H9 (cell line): Measurements from ENCODE around the gene OR2V1. TPM values are rescaled to one million over a fixed set of nuclear protein-coding genes. Genes with fewer than 3 reads are reported as not detected.

ENCODE experiments used
- DNase-seq: peaks from one replicate; pipeline ENCODE4 v3.0.0-alpha.2; 2017
- H2AFZ ChIP-seq: one replicate; pipeline ENCODE4 v1.6.1; 2013; ENCODE audit warnings: mild to moderate bottlenecking, low read length, control low read depth, moderate library complexity
- H2AK5ac ChIP-seq: 2 replicates; pipeline ENCODE4 v1.6.1; 2013; ENCODE audit warnings: low read length, control low read depth, mixed read lengths; ENCODE audit not compliant: insufficient read length
- H2BK120ac ChIP-seq: one replicate; pipeline ENCODE4 v1.6.1; 2013; ENCODE audit warnings: low read depth, mild to moderate bottlenecking, low read length, control low read depth, inconsistent platforms; ENCODE audit not compliant: poor library complexity, severe bottlenecking
- H2BK12ac ChIP-seq: 2 replicates; pipeline ENCODE4 v1.6.1; 2013; ENCODE audit warnings: low read length, control low read depth, mixed read lengths, low read depth; ENCODE audit not compliant: insufficient read length
- H2BK15ac ChIP-seq: 2 replicates; pipeline ENCODE4 v1.6.1; 2013; ENCODE audit warnings: low read depth, low read length, control low read depth
- H2BK20ac ChIP-seq: one replicate; pipeline ENCODE4 v1.6.1; 2013; ENCODE audit warnings: low read depth, mild to moderate bottlenecking, low read length, control low read depth, inconsistent platforms; ENCODE audit not compliant: poor library complexity, severe bottlenecking
- H2BK5ac ChIP-seq: 2 replicates; pipeline ENCODE4 v1.6.1; 2013; ENCODE audit warnings: low read length, control low read depth, mixed read lengths; ENCODE audit not compliant: insufficient read length
- H3K14ac ChIP-seq: 2 replicates; pipeline ENCODE4 v1.6.1; 2013; ENCODE audit warnings: low read length, control low read depth; ENCODE audit not compliant: insufficient read depth
- H3K18ac ChIP-seq: 2 replicates; pipeline ENCODE4 v1.6.1; 2013; ENCODE audit warnings: low read depth, mild to moderate bottlenecking, mixed read lengths, low read length, control low read depth; ENCODE audit not compliant: insufficient read length
- H3K23ac ChIP-seq: 2 replicates; pipeline ENCODE4 v1.6.1; 2013; ENCODE audit warnings: low read length, control low read depth, mixed read lengths, low read depth; ENCODE audit not compliant: insufficient read length
- H3K23me2 ChIP-seq: 2 replicates; pipeline ENCODE4 v1.6.1; 2013; ENCODE audit warnings: low read depth, mild to moderate bottlenecking, mixed read lengths, low read length, control low read depth; ENCODE audit not compliant: insufficient read length, poor library complexity, severe bottlenecking
- H3K27ac ChIP-seq: 2 replicates; pipeline ENCODE4 v1.5.1; 2013; ENCODE audit warnings: low read length, control low read depth, mixed read lengths, low read depth; ENCODE audit not compliant: insufficient read length
- H3K27me3 ChIP-seq: 2 replicates; pipeline ENCODE4 v1.6.1; 2013; ENCODE audit warnings: low read length, control low read depth, inconsistent platforms; ENCODE audit not compliant: insufficient read depth
- H3K4ac ChIP-seq: 2 replicates; pipeline ENCODE4 v1.6.1; 2013; ENCODE audit warnings: low read depth, mild to moderate bottlenecking, control low read depth, inconsistent platforms, low read length, moderate library complexity
- H3K4me1 ChIP-seq: 2 replicates; pipeline ENCODE4 v1.6.1; 2013; ENCODE audit warnings: low read length, control low read depth, inconsistent platforms; ENCODE audit not compliant: insufficient read depth
- H3K4me2 ChIP-seq: 2 replicates; pipeline ENCODE4 v1.6.1; 2013; ENCODE audit warnings: low read length, control low read depth, mixed read lengths; ENCODE audit not compliant: insufficient read length, insufficient read depth
- H3K56ac ChIP-seq: 2 replicates; pipeline ENCODE4 v1.6.1; 2013; ENCODE audit warnings: low read depth, mild to moderate bottlenecking, mixed read lengths, low read length, control low read depth; ENCODE audit not compliant: insufficient read length
- H3K79me1 ChIP-seq: 2 replicates; pipeline ENCODE4 v1.6.1; 2013; ENCODE audit warnings: low read depth, mild to moderate bottlenecking, moderate library complexity, low read length, control low read depth, inconsistent platforms; ENCODE audit not compliant: insufficient read depth, poor library complexity, severe bottlenecking
- H3K79me2 ChIP-seq: 2 replicates; pipeline ENCODE4 v1.6.1; 2013; ENCODE audit warnings: low read length, control low read depth, inconsistent platforms; ENCODE audit not compliant: insufficient read depth
- H3K9ac ChIP-seq: 2 replicates; pipeline ENCODE4 v1.6.1; 2013; ENCODE audit warnings: low read length, control low read depth, mixed read lengths; ENCODE audit not compliant: insufficient read length; ENCODE audit errors: extremely low read depth
- H3K9me3 ChIP-seq: one replicate; pipeline ENCODE4 v1.6.1; 2013; ENCODE audit warnings: low read depth, low read length, inconsistent platforms; ENCODE audit not compliant: control insufficient read depth
- H3T11ph ChIP-seq: one replicate; pipeline ENCODE4 v1.6.1; 2013; ENCODE audit warnings: mild to moderate bottlenecking, low read length, control low read depth, inconsistent platforms
- H4K20me1 ChIP-seq: one replicate; pipeline ENCODE4 v1.6.1; 2013; ENCODE audit not compliant: control insufficient read depth, insufficient read length, insufficient read depth
- H4K5ac ChIP-seq: 2 replicates; pipeline ENCODE4 v1.6.1; 2013; ENCODE audit warnings: low read depth, mild to moderate bottlenecking, mixed read lengths, low read length, control low read depth; ENCODE audit not compliant: insufficient read length
- H4K8ac ChIP-seq: replicated peaks from 2 replicates; pipeline ENCODE4 v1.6.1; 2013; ENCODE audit warnings: low read length, control low read depth, mixed read lengths, low read depth; ENCODE audit not compliant: insufficient read length
- H4K91ac ChIP-seq: 2 replicates; pipeline ENCODE4 v1.6.1; 2013; ENCODE audit warnings: low read depth, mild to moderate bottlenecking, moderate library complexity, mixed read lengths, low read length, control low read depth; ENCODE audit not compliant: insufficient read length
- H3K27ac Mint-ChIP-seq, 3 experiments: 2 replicates in 2 of 3; 3 replicates in 1 of 3; pipeline ENCODE4 v1.8.0; 2020 to 2021; ENCODE audit warnings: mixed read lengths in 3 of 3, mild to moderate bottlenecking in 1 of 3, moderate library complexity in 1 of 3
- H3K27me3 Mint-ChIP-seq: 2 replicates; pipeline ENCODE4 v1.8.0; 2021; ENCODE audit warnings: low read depth, mild to moderate bottlenecking, moderate library complexity, mixed read lengths
- H3K36me3 Mint-ChIP-seq, 3 experiments: 2 replicates in 2 of 3; 3 replicates in 1 of 3; pipeline ENCODE4 v1.8.0; 2020 to 2021; ENCODE audit warnings: low read depth in 3 of 3, mixed read lengths in 3 of 3; ENCODE audit not compliant: insufficient read depth in 1 of 3
- H3K4me1 Mint-ChIP-seq, 2 experiments: 2 replicates each; pipeline ENCODE4 v1.8.0; 2020; ENCODE audit warnings: mixed read lengths in 2 of 2
- H3K4me3 Mint-ChIP-seq, 2 experiments: 2 replicates in 1 of 2; 3 replicates in 1 of 2; pipeline ENCODE4 v1.8.0; 2020 to 2021; ENCODE audit warnings: mild to moderate bottlenecking in 2 of 2, mixed read lengths in 2 of 2, moderate library complexity in 1 of 2
- H3K9me3 Mint-ChIP-seq, 2 experiments: 2 replicates in 1 of 2; 3 replicates in 1 of 2; pipeline ENCODE4 v1.8.0; 2020; ENCODE audit warnings: mild to moderate bottlenecking in 2 of 2, mixed read lengths in 2 of 2, moderate library complexity in 1 of 2
- WGBS: extraction: QIAGEN DNeasy Blood & Tissue Kit; methylation state at CpG from one replicate; pipeline ENCODE4 v1.1.7; 2013; ENCODE audit warnings: missing lambda C conversion rate, low lambda C conversion rate, mixed read lengths; ENCODE audit not compliant: insufficient read length; ENCODE audit errors: extremely low coverage; 5-methylcytosine and 5-hydroxymethylcytosine counted together
- total RNA-seq: library from RNA; stranded (reverse); gene quantifications from 2 replicates; pipeline ENCODE4 v1.2.1, GENCODE V29; 2021
- TF ChIP-seq, protein P1 (sequence below): fragments of 200-600 bp; sonication (generic); conservative IDR thresholded peaks from 3 replicates; pipeline ENCODE4 v1.8.0; 2021; ENCODE audit warnings: antibody characterized with exemption, mild to moderate bottlenecking

The OR2V1 gene
- total RNA-seq, 1 experiment from 2014 or later = not detected

DNA sequence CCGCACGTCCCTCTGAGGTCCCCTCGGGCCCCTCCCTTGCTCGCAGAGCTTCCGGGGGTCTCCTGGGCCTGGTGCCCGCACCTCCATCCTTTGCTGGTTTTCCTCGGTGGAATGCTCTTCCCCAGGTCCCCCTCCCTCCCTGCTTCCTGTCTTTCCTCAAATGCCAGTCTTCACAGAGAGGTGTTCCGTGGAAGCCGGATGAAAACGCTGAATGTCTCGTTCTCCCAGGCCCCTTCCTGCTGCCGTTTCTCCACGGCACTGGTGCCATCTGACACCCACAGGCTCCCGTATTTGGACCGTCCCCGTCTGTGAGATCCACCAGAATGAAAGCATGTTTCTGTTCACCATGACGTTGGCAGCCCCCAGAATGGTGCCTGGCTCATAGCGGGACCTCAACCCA is 4.1 kb downstream of the OR2V1 start:
- no peak overlapping the region for H2BK5ac ChIP-seq
- WGBS = no CpG with 5 or more reads among the region's 18 CpGs
- no peak overlapping the region for H2AK5ac ChIP-seq
- no peak overlapping the region for H2BK120ac ChIP-seq
- H3K56ac ChIP-seq = no peak overlapping the region
- H2BK20ac ChIP-seq = no peak overlapping the region
- H3K23ac ChIP-seq = no peak overlapping the region
- no peak overlapping the region for H4K91ac ChIP-seq
- no peaks in the 10 kb centered on the region for H3K4me1 ChIP-seq
- peaks cover 42% of the 10 kb centered on the region for H3K27me3 Mint-ChIP-seq
- no peak overlapping the region for H3K9ac ChIP-seq
- H3K27me3 ChIP-seq = no peaks in the 10 kb centered on the region; the same call in 1 of the 2 replicates
- no peak overlapping the region for H2BK12ac ChIP-seq
- H2BK15ac ChIP-seq = no peak overlapping the region
- no peak overlapping the region for H3K4me2 ChIP-seq
- no peak overlapping the region for H4K8ac ChIP-seq
- H3K14ac ChIP-seq = no peak overlapping the region
- H3K4me3 Mint-ChIP-seq = no peak overlapping the region
- no peaks in the 10 kb centered on the region for H4K20me1 ChIP-seq
- H3T11ph ChIP-seq = no peak overlapping the region
- no peak overlapping the region for H2AFZ ChIP-seq
- no peak for DNase-seq
- no peaks in the 10 kb centered on the region for H3K36me3 Mint-ChIP-seq
- H3K18ac ChIP-seq = no peak overlapping the region
- no peaks in the 10 kb centered on the region for H3K23me2 ChIP-seq
- H3K4me1 Mint-ChIP-seq = peaks cover 0 to 11% of the 10 kb centered on the region in 2 experiments; a peak in 1 of 4 replicates
- peaks cover 0 to 7% of the 10 kb centered on the region in 2 experiments; a peak in 2 of 5 replicates for H3K9me3 Mint-ChIP-seq
- H3K4ac ChIP-seq = no peak overlapping the region
- no peaks in the 10 kb centered on the region for H3K79me1 ChIP-seq
- H3K27ac ChIP-seq = no peak overlapping the region
- no peaks in the 10 kb centered on the region for H3K9me3 ChIP-seq
- peak overlapping the region in 1 of 3 experiments; percentile 37; a peak in 1 of 7 replicates for H3K27ac Mint-ChIP-seq
- TF ChIP-seq, protein P1, sequence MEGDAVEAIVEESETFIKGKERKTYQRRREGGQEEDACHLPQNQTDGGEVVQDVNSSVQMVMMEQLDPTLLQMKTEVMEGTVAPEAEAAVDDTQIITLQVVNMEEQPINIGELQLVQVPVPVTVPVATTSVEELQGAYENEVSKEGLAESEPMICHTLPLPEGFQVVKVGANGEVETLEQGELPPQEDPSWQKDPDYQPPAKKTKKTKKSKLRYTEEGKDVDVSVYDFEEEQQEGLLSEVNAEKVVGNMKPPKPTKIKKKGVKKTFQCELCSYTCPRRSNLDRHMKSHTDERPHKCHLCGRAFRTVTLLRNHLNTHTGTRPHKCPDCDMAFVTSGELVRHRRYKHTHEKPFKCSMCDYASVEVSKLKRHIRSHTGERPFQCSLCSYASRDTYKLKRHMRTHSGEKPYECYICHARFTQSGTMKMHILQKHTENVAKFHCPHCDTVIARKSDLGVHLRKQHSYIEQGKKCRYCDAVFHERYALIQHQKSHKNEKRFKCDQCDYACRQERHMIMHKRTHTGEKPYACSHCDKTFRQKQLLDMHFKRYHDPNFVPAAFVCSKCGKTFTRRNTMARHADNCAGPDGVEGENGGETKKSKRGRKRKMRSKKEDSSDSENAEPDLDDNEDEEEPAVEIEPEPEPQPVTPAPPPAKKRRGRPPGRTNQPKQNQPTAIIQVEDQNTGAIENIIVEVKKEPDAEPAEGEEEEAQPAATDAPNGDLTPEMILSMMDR = no peak
- H4K5ac ChIP-seq = no peak overlapping the region
- H3K79me2 ChIP-seq = no peaks in the 10 kb centered on the region
